Esophagus muscularis mucosa (tissue), 4 donors: ENCODE data around the gene MAGI2.

Source experiments
- CTCF ChIP-seq, 3 experiments: fragments of 200-600 bp in 2 of 3; fragments of 450-650 bp in 1 of 3; sonication (generic) in 2 of 3; IDR thresholded peaks; one replicate each; pipeline ENCODE4 v1.5.1; 2017 to 2019; ENCODE audit warnings: antibody characterized with exemption in 3 of 3, mild to moderate bottlenecking in 2 of 3, moderate library complexity in 1 of 3
- EP300 ChIP-seq: sonication (generic); formaldehyde crosslinking; IDR thresholded peaks from one replicate; pipeline ENCODE4 v1.6.1; 2017; ENCODE audit warnings: antibody characterized with exemption
- POLR2AphosphoS5 ChIP-seq, 2 donors: sonication (generic); formaldehyde crosslinking; IDR thresholded peaks; one replicate each; pipeline ENCODE4 v1.6.1; 2017; ENCODE audit warnings: antibody characterized with exemption in 2 of 2

- TF ChIP-seq CTCF (IDR thresholded peaks at IDR 0.05) (no peak), EP300 (no peak), POLR2AphosphoS5 (IDR thresholded peaks at IDR 0.05) (no peak)
These were observed 937.0 kb downstream of the MAGI2 start for GRCh38 chr7:78516450-78516849.
